ENCODE measurements around the gene ASF1B.

The ASF1B gene

DNA sequence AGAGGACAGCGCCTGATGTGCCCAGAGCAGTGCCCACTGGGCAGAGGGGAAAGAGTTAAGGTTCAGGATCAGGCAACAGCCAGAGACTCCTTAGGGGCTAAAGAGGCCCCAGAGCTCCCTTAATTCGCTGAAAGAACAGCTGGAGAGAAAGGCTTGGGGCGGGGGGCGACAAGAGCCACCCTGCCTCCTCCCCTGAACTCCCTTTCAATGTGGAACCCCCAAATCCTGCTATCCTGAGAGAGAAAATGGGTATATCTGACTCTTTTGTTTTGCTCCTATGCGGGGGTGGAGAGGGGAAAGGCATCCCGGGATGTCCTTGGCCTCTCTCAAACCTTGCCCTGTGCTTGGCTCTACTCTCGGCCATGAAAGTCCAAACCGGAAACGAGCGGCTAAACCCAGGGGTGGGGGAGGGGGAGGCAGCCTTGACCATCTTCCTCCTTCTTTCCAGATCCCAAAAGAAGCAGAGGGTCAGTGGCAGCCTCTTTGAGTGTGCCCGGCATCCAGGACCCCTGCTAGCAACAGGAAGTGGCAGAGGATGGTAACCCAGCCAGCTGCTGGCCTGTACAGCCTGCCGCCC lies 23.5 kb downstream of the ASF1B start:
- Histone ChIP-seq H3K4me3 (ENCODE audit: low read length) (no peak overlapping the region), H4K20me1 (ENCODE audit: insufficient read depth, low read length) (no peaks in the 10 kb centered on the region)

DNA sequence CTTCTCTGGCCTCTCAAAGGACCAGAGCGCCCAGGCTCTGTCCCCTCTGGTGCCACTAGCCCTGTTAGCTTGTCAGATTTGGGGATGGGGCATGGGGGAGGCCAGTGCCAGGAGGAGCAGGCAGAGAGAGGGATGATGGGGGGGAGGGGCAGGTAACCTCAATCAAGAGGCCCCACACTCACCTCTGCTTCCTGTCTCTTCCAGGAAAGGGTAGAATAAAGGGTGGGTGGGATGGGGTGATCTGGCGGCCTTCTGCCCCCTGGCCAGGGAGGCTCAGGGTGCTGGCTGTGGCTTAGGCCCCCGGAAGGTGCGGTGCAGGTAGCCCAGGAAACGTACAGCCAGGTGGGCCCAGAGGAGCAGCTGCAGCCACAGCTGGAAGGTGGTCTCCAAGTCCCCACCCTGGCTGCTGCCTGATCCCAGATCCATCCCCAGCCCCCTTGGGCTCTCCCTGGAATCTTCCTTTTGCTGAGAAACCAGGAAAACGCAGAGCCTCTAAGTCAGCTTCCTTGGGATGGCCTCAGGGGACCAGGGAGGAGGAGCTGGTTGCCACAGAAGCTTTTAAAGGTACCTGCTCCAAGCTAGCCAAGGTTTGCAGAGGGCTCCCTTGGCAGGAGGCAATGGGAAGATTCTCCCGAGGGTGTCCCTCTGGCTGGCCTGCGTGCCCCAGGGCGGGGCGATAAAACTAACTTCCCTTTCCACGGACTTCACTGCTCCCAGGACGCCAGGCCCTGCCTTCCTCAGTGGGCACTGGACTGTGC lies 24.2 kb downstream of the ASF1B start:
- H2AFZ ChIP-seq (ENCODE audit: low read length) = no peak overlapping the region
- H3K79me2 ChIP-seq (ENCODE audit: low read length) = peaks cover 58% of the 10 kb centered on the region
- H4K20me1 ChIP-seq (ENCODE audit: insufficient read depth, low read length) = no peaks in the 10 kb centered on the region
- peak overlapping the region; percentile 2; the same call in 1 of the 2 replicates for H3K4me2 ChIP-seq (ENCODE audit: low read depth, low read length)
- TF ChIP-seq EZH2 (optimal IDR thresholded peaks at IDR 0.05; ENCODE audit: low read depth, low read length) (no peak), EZH2phosphoT487 (IDR thresholded peaks at IDR 0.05; ENCODE audit: low read length) (no peak)
- TF ChIP-seq, protein P1, sequence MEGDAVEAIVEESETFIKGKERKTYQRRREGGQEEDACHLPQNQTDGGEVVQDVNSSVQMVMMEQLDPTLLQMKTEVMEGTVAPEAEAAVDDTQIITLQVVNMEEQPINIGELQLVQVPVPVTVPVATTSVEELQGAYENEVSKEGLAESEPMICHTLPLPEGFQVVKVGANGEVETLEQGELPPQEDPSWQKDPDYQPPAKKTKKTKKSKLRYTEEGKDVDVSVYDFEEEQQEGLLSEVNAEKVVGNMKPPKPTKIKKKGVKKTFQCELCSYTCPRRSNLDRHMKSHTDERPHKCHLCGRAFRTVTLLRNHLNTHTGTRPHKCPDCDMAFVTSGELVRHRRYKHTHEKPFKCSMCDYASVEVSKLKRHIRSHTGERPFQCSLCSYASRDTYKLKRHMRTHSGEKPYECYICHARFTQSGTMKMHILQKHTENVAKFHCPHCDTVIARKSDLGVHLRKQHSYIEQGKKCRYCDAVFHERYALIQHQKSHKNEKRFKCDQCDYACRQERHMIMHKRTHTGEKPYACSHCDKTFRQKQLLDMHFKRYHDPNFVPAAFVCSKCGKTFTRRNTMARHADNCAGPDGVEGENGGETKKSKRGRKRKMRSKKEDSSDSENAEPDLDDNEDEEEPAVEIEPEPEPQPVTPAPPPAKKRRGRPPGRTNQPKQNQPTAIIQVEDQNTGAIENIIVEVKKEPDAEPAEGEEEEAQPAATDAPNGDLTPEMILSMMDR (IDR thresholded peaks at IDR 0.05; ENCODE audit: low read length) = no peak
- no peak for DNase-seq
- no peak overlapping the region for H3K9ac ChIP-seq (ENCODE audit: low read length)
- no peaks in the 10 kb centered on the region for H3K36me3 ChIP-seq (replicated peaks; ENCODE audit: insufficient read depth, low read length)
- H3K9me2 ChIP-seq (replicated peaks; ENCODE audit: insufficient read depth, low read length) = no peaks in the 10 kb centered on the region
- H3K9me3 ChIP-seq (replicated peaks; ENCODE audit: insufficient read depth, low read length) = no peaks in the 10 kb centered on the region
- H3K4me1 ChIP-seq (ENCODE audit: low read length) = peaks cover 18% of the 10 kb centered on the region
- no peak overlapping the region for H3K27ac ChIP-seq (ENCODE audit: low read length)
- H3F3A ChIP-seq (ENCODE audit: insufficient read depth, low read length) = peaks cover 2% of the 10 kb centered on the region; the same call in 1 of the 2 replicates
- H3K4me3 ChIP-seq (ENCODE audit: low read length) = no peak overlapping the region
- H3K27me3 ChIP-seq (replicated peaks; ENCODE audit: insufficient read depth, low read length) = no peaks in the 10 kb centered on the region

More for the DNA sequence above, 23.5 kb downstream of the ASF1B start:
- TF ChIP-seq, protein P1 (IDR thresholded peaks at IDR 0.05; ENCODE audit: low read length) = no peak
- TF ChIP-seq EZH2 (optimal IDR thresholded peaks at IDR 0.05; ENCODE audit: low read depth, low read length) (no peak), EZH2phosphoT487 (IDR thresholded peaks at IDR 0.05; ENCODE audit: low read length) (no peak)
- no peak overlapping the region for H3K27ac ChIP-seq (ENCODE audit: low read length)
- H3K27me3 ChIP-seq (replicated peaks; ENCODE audit: insufficient read depth, low read length) = no peaks in the 10 kb centered on the region
- H2AFZ ChIP-seq (ENCODE audit: low read length) = no peak overlapping the region
- no peaks in the 10 kb centered on the region for H3K36me3 ChIP-seq (replicated peaks; ENCODE audit: insufficient read depth, low read length)
- no peaks in the 10 kb centered on the region for H3K9me3 ChIP-seq (replicated peaks; ENCODE audit: insufficient read depth, low read length)
- H3F3A ChIP-seq (ENCODE audit: insufficient read depth, low read length) = peaks cover 2% of the 10 kb centered on the region; the same call in 1 of the 2 replicates
- H3K9me2 ChIP-seq (replicated peaks; ENCODE audit: insufficient read depth, low read length) = no peaks in the 10 kb centered on the region
- no peak for DNase-seq
- peak overlapping the region; percentile 2; the same call in 1 of the 2 replicates for H3K4me2 ChIP-seq (ENCODE audit: low read depth, low read length)
- H3K79me2 ChIP-seq (ENCODE audit: low read length) = peaks cover 59% of the 10 kb centered on the region
- H3K4me1 ChIP-seq (ENCODE audit: low read length) = peaks cover 18% of the 10 kb centered on the region
- H3K9ac ChIP-seq (ENCODE audit: low read length) = no peak overlapping the region

DNA sequence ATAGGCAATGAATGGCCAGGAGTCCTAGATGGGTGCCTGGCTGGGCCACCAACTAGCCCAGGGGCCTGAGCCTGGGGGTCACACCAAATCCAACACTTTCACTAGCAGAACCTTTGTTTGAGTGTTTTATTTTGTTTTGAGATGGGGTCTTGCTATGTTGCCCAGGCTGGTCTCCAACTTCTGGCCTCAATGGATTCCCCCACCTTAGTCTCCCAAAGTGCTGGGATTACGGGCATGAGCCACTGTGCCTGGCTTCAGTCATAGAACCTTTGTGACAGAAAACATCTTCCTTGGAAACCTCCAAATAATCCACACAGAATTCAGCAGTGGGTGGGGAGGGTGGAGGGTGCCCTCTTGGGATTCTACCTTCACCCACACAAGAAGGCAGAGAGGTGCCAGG lies 24.9 kb downstream of the ASF1B start:
- H3K9me2 ChIP-seq (replicated peaks; ENCODE audit: insufficient read depth, low read length) = no peaks in the 10 kb centered on the region
- no peak overlapping the region for H3K27ac ChIP-seq (ENCODE audit: low read length)
- H2AFZ ChIP-seq (ENCODE audit: low read length) = no peak overlapping the region
- H3K9ac ChIP-seq (ENCODE audit: low read length) = no peak overlapping the region
- no peaks in the 10 kb centered on the region for H3K9me3 ChIP-seq (replicated peaks; ENCODE audit: insufficient read depth, low read length)
- peaks cover 2% of the 10 kb centered on the region; the same call in 1 of the 2 replicates for H3F3A ChIP-seq (ENCODE audit: insufficient read depth, low read length)
- H3K4me1 ChIP-seq (ENCODE audit: low read length) = peaks cover 16% of the 10 kb centered on the region
- TF ChIP-seq, protein P1 (IDR thresholded peaks at IDR 0.05; ENCODE audit: low read length) = no peak
- no peak for TF ChIP-seq EZH2 (optimal IDR thresholded peaks at IDR 0.05; ENCODE audit: low read depth, low read length)
- no peak for TF ChIP-seq EZH2phosphoT487 (IDR thresholded peaks at IDR 0.05; ENCODE audit: low read length)
- no peak for DNase-seq
- H3K4me3 ChIP-seq (ENCODE audit: low read length) = no peak overlapping the region
- no peaks in the 10 kb centered on the region for H4K20me1 ChIP-seq (ENCODE audit: insufficient read depth, low read length)
- H3K36me3 ChIP-seq (replicated peaks; ENCODE audit: insufficient read depth, low read length) = no peaks in the 10 kb centered on the region
- H3K4me2 ChIP-seq (ENCODE audit: low read depth, low read length) = no peak overlapping the region
- no peaks in the 10 kb centered on the region for H3K27me3 ChIP-seq (replicated peaks; ENCODE audit: insufficient read depth, low read length)
- H3K79me2 ChIP-seq (ENCODE audit: low read length) = peaks cover 50% of the 10 kb centered on the region

Data from MM.1S (cell line).